Smooth muscle cell of the pulmonary artery (primary cell): Measurements from ENCODE around the gene RASD1. TPM values are rescaled to one million over a fixed set of nuclear protein-coding genes. Genes with fewer than 3 reads are reported as not detected.

Experiments used
- total RNA-seq: library from RNA; depleted of rRNA; stranded (reverse); fragments of >200 nt; gene quantifications from 2 replicates; pipeline ENCODE4 v1.2.3, GENCODE V29; 2014

The RASD1 gene
- total RNA-seq, result 0.53 and 2.3 TPM in 2 replicates

GRCh38 chr17:17496189-17497064, at the start of gene RASD1:
Gene RASD1 (minus strand): TSS chr17:17496395. CDS start chr17:17496181, 214 bp downstream.

GRCh38 chr17:17476865-17477467, 19.2 kb downstream of the RASD1 start, which contains the start of gene MED9:
Gene MED9 (plus strand): TSS chr17:17477000. CDS start chr17:17477042, 42 bp downstream.

Other genes starting within 250 kb of the RASD1 start
- 53.7 and 62.4 TPM in 2 replicates for gene COPS3, start 215.1 kb downstream of the RASD1 start, total RNA-seq
- 0.86 and 1.3 TPM in 2 replicates for gene NT5M, start 193.0 kb downstream of the RASD1 start, total RNA-seq
- 8.7 and 9.4 TPM in 2 replicates for gene MED9, start 19.4 kb downstream of the RASD1 start, total RNA-seq
- 28.2 and 40.1 TPM in 2 replicates for gene PEMT, start 95.3 kb upstream of the RASD1 start, total RNA-seq
- gene RAI1, start 185.1 kb upstream of the RASD1 start, total RNA-seq, result 10.9 and 15.0 TPM in 2 replicates